HG03196 (cell line): ENCODE measurements around the gene SLC25A3.

Source experiments
- ATAC-seq: cut with Tn5 transposase; IDR thresholded peaks from one replicate; pipeline ENCODE4 v1.9.1; 2021; ENCODE audit not compliant: unreplicated experiment

SLC25A3 gene

DNA sequence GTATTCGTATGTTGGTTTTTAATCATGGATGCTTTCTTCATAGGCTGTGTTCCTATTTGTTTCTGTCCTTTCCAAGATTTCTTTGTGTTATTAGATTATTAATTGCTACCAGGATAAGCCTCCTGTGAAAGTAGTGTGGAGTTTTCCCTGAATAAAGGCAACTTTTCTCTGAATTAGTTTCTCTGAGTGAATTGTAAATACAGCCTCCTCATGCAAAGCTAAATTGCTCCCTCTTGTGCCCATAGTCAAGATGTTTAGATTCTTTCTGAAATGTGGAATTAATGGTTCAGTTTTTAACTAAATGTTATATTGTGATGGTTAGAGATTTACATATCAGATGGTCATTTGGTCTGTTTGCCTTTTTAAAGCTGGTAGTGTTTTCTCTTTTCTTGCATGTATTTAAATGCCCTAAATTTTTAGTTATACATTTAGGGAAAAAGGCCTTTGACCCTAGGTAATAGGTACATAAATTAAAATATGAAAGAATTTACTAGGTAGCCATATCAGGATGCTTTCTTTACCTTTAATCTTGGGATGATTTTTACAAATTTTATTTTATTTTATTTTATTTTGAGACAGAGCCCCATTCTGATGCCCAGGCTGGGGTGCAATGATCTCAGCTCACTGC, 60.5 kb downstream of the SLC25A3 start:
- no peak for ATAC-seq
